Vagina (tissue), 2 donors: ENCODE data around the gene XPNPEP2.

ENCODE experiments used
- POLR2A ChIP-seq, 2 donors: fragments of 450-650 bp; IDR thresholded peaks; one replicate each; pipeline ENCODE4 v1.6.1; 2017; ENCODE audit warnings: antibody characterized with exemption in 2 of 2, mild to moderate bottlenecking in 2 of 2, moderate library complexity in 2 of 2
- POLR2AphosphoS5 ChIP-seq, 2 donors: sonication (generic); formaldehyde crosslinking; IDR thresholded peaks; one replicate each; pipeline ENCODE4 v1.9.0; 2017; ENCODE audit warnings: antibody characterized with exemption in 2 of 2, mild to moderate bottlenecking in 2 of 2, low read depth in 1 of 2; ENCODE audit not compliant: insufficient read depth in 1 of 2

DNA sequence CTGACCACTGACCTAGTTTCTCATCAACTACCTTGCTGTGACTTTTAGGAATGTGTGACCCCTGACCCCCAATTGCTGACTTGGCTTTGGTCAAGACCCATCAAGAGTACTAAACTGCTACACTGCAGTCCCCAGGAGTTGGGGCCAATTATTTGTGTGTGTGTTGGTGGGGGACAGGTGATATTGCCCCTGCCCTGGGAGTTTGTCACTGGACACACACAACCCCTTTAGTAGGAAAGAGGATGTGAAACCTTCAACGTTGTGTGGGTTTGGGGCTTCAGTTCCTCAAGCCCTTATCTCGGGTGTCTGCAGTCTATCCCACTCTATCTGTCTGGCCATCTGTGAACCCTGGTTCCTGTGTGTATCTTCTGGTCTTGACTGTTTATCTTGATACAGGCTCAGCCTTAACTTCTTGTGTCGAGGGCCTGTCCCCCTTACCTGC lies 47.5 kb downstream of the XPNPEP2 start:
- no peak for TF ChIP-seq POLR2A (IDR thresholded peaks at IDR 0.05)
- TF ChIP-seq POLR2AphosphoS5 (IDR thresholded peaks at IDR 0.05; ENCODE audit: insufficient read depth in 1 of 2, low read depth in 1 of 2), result no peak
